HL-60/S4 treated with phorbol 12-myristate 13-acetate at 8.2 ng/mL for 4 days and 3 days (cell line): ENCODE results near the gene FUBP1.
"Not testable (repeated sequence)": the region's sequence is repeated elsewhere in the genome, so short reads cannot be mapped to it uniquely, and the experiment has no call there.

Experiments used
- in situ Hi-C: fragments of 300-500 bp; cut with MboI; formaldehyde crosslinking; loops from 2 replicates; pipeline ENCODE4 v1.15.0; 2022; ENCODE audit warnings: low sequenced_read_pairs

The FUBP1 gene

GRCh38 chr1:77978969-77979876, at the start of gene FUBP1:
Gene FUBP1, minus strand, starts transcription at chr1:77979072. Its CDS starts 68 bp downstream, at chr1:77979004.
- in situ Hi-C loops = no loop called here

GRCh38 chr1:78021134-78021533, 42.3 kb upstream of the FUBP1 start:
- in situ Hi-C loops = not testable (repeated sequence)

GRCh38 chr1:78019024-78019423, 40.2 kb upstream of the FUBP1 start:
- in situ Hi-C loops = no loop called here

- in situ Hi-C loops = no loop called here
These were observed 36.3 kb upstream of the FUBP1 start for GRCh38 chr1:78015148-78015547.

- in situ Hi-C loops = no loop called here
These were observed 32.2 kb upstream of the FUBP1 start for GRCh38 chr1:78011050-78011449.

- in situ Hi-C loops = no loop called here
These were observed 31.0 kb upstream of the FUBP1 start for GRCh38 chr1:78009836-78010235.

- in situ Hi-C loops = no loop called here
These were observed 30.4 kb upstream of the FUBP1 start for GRCh38 chr1:78009276-78009675.

GRCh38 chr1:78007677-78008341, 28.9 kb upstream of the FUBP1 start:
- in situ Hi-C loops = no loop called here

GRCh38 chr1:78006521-78006920, 27.6 kb upstream of the FUBP1 start:
- in situ Hi-C loops = no loop called here

- in situ Hi-C loops = no loop called here
These were observed 26.9 kb upstream of the FUBP1 start for GRCh38 chr1:78005755-78006154.

- in situ Hi-C loops = no loop called here
These were observed 26.5 kb upstream of the FUBP1 start for GRCh38 chr1:78005448-78005722.

GRCh38 chr1:78004719-78005447, 26.0 kb upstream of the FUBP1 start, which contains the start of gene DNAJB4:
Gene DNAJB4, plus strand, starts transcription at chr1:78004939. Its CDS starts 172 bp downstream, at chr1:78005111.
- in situ Hi-C loops = no loop called here

GRCh38 chr1:78003882-78004718, 25.2 kb upstream of the FUBP1 start:
- in situ Hi-C loops = no loop called here

GRCh38 chr1:78003070-78003746, 24.3 kb upstream of the FUBP1 start:
- in situ Hi-C loops = no loop called here

- in situ Hi-C loops = not testable (repeated sequence)
These were observed 21.7 kb upstream of the FUBP1 start for GRCh38 chr1:78000536-78000935.

- in situ Hi-C loops = no loop called here
These were observed 17.9 kb upstream of the FUBP1 start for GRCh38 chr1:77996734-77997133.

GRCh38 chr1:77994117-77994705, 15.3 kb upstream of the FUBP1 start:
- in situ Hi-C loops = no loop called here

GRCh38 chr1:77991638-77992037, 12.8 kb upstream of the FUBP1 start:
- in situ Hi-C loops = no loop called here

GRCh38 chr1:77990629-77991204, 11.8 kb upstream of the FUBP1 start:
- in situ Hi-C loops = no loop called here
